TTC549 (cell line): Measurements from ENCODE around the gene PEAK1.

ENCODE experiments used
- FAIRE-seq: peaks from 2 replicates; lab custom pipeline; 2012; peaks lifted over from hg19 to GRCh38; lab: Jason Lieb, UNC

The PEAK1 gene

GRCh38 chr15:77358545-77359240, 61.2 kb downstream of the PEAK1 start:
- no peak for FAIRE-seq

GRCh38 chr15:77356305-77356704, 63.6 kb downstream of the PEAK1 start:
- no peak for FAIRE-seq

GRCh38 chr15:77355321-77355720, 64.6 kb downstream of the PEAK1 start:
- no peak for FAIRE-seq

- no peak for FAIRE-seq
Measured at GRCh38 chr15:77354063-77354462, 65.8 kb downstream of the PEAK1 start.

GRCh38 chr15:77352887-77353286, 67.0 kb downstream of the PEAK1 start:
- FAIRE-seq, result no peak

GRCh38 chr15:77350792-77351191, 69.1 kb downstream of the PEAK1 start:
- FAIRE-seq, result no peak

GRCh38 chr15:77349666-77350065, 70.2 kb downstream of the PEAK1 start:
- no peak for FAIRE-seq

GRCh38 chr15:77348511-77348910, 71.4 kb downstream of the PEAK1 start:
- no peak for FAIRE-seq

GRCh38 chr15:77347197-77347596, 72.7 kb downstream of the PEAK1 start:
- no peak for FAIRE-seq

GRCh38 chr15:77346245-77347036, 73.5 kb downstream of the PEAK1 start:
- no peak for FAIRE-seq

- no peak for FAIRE-seq
Measured at GRCh38 chr15:77342807-77343206, 77.1 kb downstream of the PEAK1 start.

GRCh38 chr15:77340245-77340644, 79.7 kb downstream of the PEAK1 start:
- no peak for FAIRE-seq

- FAIRE-seq, result no peak
Measured at GRCh38 chr15:77336006-77336405, 83.9 kb downstream of the PEAK1 start.

GRCh38 chr15:77335298-77335697, 84.6 kb downstream of the PEAK1 start:
- FAIRE-seq, result no peak

- no peak for FAIRE-seq
Measured at GRCh38 chr15:77333166-77333565, 86.7 kb downstream of the PEAK1 start.

- FAIRE-seq, result no peak
Measured at GRCh38 chr15:77329202-77329601, 90.7 kb downstream of the PEAK1 start.

- FAIRE-seq, result no peak
Measured at GRCh38 chr15:77327844-77328529, 91.9 kb downstream of the PEAK1 start.

GRCh38 chr15:77327168-77327567, 92.7 kb downstream of the PEAK1 start:
- no peak for FAIRE-seq

GRCh38 chr15:77326366-77326765, 93.5 kb downstream of the PEAK1 start:
- FAIRE-seq, result no peak

GRCh38 chr15:77312523-77312922, 107.4 kb downstream of the PEAK1 start:
- FAIRE-seq, result no peak

- FAIRE-seq, result no peak
Measured at GRCh38 chr15:77311618-77312398, 108.1 kb downstream of the PEAK1 start.

GRCh38 chr15:77311020-77311419, 108.9 kb downstream of the PEAK1 start:
- FAIRE-seq, result no peak
